ENCODE measurements around the gene RYR2. TPM values are rescaled to one million over a fixed set of nuclear protein-coding genes. Genes with fewer than 3 reads are reported as not detected.
"Not testable (repeated sequence)": the region's sequence is repeated elsewhere in the genome, so short reads cannot be mapped to it uniquely, and the experiment has no call there.

Gene RYR2
- total RNA-seq, 1 donor from 2014 or later = 0.10 TPM

DNA sequence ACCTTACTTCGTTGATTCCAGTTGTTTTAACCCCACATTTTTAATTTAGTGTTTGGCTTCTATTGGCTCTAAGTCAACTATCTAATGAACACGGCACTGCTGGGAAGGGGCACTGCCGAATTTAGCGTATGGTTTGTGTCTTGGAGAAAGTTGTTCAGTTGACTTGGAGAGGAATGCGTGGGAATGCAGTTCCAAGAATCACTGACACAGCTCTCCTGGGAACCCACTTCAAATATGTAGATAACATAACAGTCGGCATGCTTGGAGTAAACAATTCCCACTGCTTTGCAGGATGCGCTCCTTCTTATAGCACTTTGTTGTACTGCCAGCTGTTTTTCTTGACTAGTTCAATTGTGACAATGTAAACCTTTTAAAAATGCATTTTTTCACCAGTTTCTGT lies 104.3 kb downstream of the RYR2 start:
- DNase-seq (ENCODE audit: low read depth) = no peak

- DNase-seq (ENCODE audit: low read depth) = no peak
These were observed 107.9 kb downstream of the RYR2 start for GRCh38 chr1:237149857-237150256.

DNA sequence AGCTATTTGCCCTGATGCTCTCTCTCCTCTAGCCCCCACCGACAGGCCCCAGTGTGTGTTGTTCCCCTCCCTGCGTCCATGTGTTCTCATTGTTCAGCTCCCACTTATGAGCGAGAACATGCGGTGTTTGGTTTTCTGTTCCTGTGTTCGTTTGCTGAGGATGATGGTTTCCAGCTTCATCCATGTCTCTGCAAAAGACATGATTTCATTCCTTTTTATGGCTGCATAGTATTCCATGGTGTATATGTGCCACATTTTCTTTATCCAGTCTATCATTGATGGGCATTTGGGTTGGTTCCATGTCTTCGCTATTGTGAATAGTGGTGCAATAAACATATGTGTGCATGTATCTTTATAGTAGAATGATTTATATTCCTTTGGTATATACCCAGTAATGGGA lies 110.0 kb downstream of the RYR2 start:
- DNase-seq (ENCODE audit: low read depth) = not testable (repeated sequence)

GRCh38 chr1:237152506-237153335 lies 110.7 kb downstream of the RYR2 start:
- DNase-seq (ENCODE audit: low read depth) = no peak

GRCh38 chr1:237154157-237154556 lies 112.2 kb downstream of the RYR2 start:
- DNase-seq (ENCODE audit: low read depth) = no peak

DNA sequence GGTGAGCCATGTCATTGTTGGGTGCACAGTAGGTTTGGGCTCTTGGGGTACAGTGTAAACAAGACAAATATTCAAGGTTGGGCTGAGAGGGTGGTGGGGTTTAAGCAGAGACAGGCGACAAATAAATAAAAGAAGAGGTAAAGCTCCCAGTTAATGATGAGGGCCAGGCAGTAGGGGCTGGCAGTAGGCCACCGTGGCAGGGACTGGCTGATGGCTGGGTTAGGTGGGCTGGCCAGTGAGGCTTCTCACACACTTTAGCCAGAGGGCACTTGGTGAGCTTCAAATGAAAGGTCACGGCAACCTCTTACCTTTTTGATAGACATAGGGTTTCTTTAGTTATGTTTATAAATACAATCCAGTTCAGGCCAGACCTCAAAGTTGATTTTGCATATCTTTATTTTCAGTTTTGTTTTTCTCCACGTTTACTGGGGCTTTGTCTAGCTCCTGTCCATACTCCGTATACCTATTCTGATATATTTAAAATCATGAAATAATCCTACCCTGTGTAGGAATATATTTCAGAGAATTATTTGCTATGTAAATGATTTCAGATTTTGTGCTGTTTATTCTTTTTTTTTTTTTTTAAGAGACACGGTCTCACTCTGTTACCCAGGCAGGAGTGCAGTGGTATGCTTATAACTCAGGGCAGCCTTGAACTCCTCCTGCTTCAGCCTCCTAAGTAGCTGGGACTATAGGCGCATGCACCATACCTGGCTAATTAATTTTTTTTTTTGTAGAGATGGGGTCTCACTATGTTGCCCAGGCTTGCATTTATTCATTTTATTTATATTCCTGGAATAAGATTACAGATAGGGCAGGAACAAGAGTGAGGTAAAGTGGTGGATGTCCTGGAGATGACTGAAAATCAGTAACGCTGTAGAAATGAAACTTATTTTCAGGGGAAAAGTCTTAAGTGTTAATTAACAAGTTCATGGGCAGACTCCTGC lies 122.7 kb downstream of the RYR2 start:
- no peak for DNase-seq (ENCODE audit: low read depth)

- DNase-seq (ENCODE audit: low read depth) = no peak
These were observed 124.1 kb downstream of the RYR2 start for GRCh38 chr1:237166086-237166485.

DNA sequence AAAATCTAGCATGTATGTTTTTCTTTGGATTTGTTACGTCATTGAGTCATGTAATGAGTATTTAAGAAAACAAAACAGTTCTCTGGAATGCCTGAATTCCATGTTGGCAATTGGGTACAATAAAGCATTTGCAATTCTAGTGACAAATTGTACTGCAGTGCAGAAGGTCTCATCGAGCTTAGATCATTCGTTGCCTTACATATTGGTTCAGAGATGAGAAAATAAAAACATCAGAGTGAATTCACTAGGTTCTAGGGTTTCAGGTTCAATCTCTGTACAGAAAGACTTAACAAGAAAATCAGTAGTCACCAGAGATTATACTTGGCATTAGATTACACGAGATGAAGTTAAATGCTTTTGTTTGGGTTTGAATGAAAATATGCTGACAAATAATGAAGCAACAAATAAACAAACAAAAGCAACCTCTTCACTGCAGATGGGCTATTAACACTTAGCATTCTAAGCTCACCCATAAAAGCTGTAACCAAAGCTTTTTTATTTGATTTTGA lies 124.7 kb downstream of the RYR2 start:
- DNase-seq (ENCODE audit: low read depth) = peak; percentile 16

GRCh38 chr1:237170149-237170548 lies 128.2 kb downstream of the RYR2 start:
- no peak for DNase-seq (ENCODE audit: low read depth)

DNA sequence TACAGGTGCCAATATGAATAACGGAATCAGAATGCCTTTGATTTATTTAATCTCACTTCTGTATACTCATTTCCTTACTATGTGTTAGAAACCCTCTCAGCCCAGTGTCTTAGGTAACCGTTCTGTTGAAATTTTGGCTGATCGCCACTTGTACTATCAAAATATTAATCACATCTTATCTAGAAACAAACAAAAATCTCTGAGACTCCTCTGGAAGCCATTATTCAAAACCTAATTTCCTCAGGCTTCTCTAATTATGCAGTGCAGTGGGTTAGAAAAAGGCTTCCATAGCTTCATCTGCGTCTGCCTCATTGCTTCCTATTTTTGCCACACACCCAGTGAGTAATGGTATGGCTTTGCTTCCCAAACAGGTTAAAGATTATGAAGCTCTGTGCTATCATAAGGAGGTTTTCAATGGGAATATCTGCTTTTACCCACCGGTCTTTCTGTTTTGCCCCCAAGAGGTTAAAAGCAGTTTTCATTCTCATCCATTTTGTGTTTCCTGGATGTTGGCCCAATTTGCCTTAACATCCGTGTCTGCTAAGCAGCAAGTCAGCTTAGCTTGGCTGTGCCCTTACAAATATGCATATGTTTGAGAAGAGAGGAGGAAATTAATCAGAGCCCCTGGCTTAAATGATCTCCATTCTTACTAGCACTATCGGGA lies 129.6 kb downstream of the RYR2 start:
- DNase-seq (ENCODE audit: low read depth) = no peak

- no peak for DNase-seq (ENCODE audit: low read depth)
These were observed 130.1 kb downstream of the RYR2 start for GRCh38 chr1:237172118-237172485.

DNA sequence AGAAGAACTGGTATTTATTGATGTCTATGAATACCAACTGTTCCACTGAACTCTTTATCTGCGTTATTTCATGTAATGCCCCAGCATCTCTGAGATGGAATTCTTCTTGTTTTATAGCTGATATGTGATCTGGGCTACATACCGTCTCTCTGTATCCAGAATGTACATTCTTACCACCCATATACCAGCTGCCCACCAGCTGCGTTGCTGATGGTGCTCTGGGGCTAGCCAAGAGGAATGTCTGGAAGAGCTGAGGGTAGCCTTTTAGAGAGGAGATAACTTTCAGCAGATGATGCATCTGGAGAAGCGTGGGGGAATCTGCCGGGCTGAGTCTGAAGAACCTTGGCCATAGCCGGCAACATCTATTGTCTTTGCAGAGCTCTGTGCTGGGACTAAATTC lies 137.5 kb downstream of the RYR2 start:
- DNase-seq (ENCODE audit: low read depth) = no peak

DNA sequence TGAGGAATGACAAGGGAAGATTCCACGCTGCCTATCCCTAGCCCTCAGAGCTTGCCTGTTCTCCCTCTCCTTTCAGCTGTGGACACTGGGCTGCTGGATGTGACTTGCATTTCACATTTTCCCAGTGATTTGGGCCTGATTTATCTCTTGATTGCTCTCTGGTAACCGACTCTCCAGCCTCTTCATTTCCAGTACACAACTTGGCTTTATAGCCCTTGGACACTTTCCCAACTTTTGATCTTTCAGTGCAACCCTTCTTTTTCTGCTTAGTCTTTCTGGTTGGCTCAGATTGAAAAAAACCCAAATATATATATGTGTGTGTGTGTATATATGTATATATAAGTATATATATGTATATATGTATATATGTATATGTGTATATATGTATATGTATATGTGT lies 138.3 kb downstream of the RYR2 start:
- DNase-seq (ENCODE audit: low read depth) = no peak

DNA sequence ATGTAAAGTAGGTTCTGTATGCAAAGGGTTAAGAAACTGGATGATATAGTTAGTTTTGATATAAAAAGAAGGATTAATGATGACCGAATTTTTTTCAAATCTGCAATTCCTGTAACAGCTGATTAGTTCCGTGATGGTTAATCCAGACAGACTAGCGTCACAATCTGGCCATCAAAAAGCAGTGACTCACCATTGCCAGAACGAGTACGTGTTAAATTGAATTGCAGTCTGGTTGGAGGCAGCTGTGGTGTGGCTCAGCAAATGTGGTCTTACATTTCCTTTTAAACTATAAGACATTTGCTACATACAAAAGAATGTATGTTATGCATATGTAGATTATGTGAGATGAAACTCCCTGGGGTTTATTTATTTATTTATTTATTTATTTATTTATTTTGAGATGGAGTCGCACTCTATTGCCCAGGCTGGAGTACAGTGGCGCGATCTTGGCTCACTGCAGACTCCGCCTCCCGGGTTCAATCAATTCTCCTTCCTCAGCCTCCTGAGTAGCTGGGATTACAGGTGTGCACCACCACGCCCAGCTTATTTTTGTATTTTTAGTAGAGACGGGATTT lies 139.8 kb downstream of the RYR2 start:
- DNase-seq (ENCODE audit: low read depth) = no peak

GRCh38 chr1:237183963-237184540 lies 142.1 kb downstream of the RYR2 start:
- DNase-seq (ENCODE audit: low read depth) = no peak

DNA sequence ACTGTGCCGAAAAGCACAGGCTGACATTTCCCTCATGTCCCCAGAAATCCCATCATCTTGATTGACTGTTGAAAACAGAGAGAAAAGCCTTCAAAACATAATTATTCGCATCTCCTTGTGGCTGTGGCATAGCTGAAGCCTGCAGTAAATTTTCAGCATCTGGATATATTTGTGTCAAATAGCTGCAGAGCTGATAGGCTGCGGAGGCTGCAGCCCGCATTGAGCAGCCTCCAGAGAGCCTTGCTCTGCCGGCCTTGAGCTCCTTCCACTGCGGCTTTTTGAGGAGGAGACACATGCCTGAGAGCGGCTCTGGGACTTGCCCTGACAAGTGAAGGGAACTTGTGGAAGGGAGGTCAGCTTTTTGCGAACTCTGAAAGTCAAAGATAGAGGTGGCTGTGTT lies 144.7 kb downstream of the RYR2 start:
- DNase-seq (ENCODE audit: low read depth) = no peak

DNA sequence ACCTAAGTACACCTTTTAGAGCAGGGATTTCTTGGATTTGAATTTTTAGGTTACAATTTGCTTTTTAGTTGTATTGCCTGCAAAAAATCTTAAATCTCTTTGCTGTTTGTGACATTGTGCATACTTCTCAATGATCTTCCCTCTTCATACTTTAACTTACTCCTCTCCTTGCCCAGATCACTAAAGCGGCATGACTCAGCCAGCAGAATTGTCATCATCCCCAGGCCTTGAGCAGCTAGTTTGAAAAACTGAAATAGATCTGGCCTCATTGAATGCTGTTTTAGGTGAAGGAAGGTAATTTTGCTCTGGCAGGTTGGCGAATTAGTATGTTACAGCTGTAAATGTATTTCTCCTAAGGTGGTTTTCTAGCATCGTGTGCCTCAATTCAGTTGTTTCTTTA lies 145.9 kb downstream of the RYR2 start:
- DNase-seq (ENCODE audit: low read depth) = no peak

- no peak for DNase-seq (ENCODE audit: low read depth)
These were observed 149.4 kb downstream of the RYR2 start for GRCh38 chr1:237191403-237191802.

GRCh38 chr1:237197470-237198425 lies 155.8 kb downstream of the RYR2 start:
- DNase-seq (ENCODE audit: low read depth) = no peak

GRCh38 chr1:237199026-237199425 lies 157.0 kb downstream of the RYR2 start:
- no peak for DNase-seq (ENCODE audit: low read depth)
